Measurements from ENCODE around the gene UBE2D1. TPM values are rescaled to one million over a fixed set of nuclear protein-coding genes. Genes with fewer than 3 reads are reported as not detected.

Gene UBE2D1
- total and polyA plus RNA-seq, 9 of the 15 experiments (the other 6 are each of a cell fraction or from before 2014, with no cell fraction given): 4.1 to 24.4 (median 12.3) TPM

- no TSS peak for BruUV-seq (replicated peaks)
- H3K4me1 ChIP-seq (replicated peaks in 1 of 2; ENCODE audit: control insufficient read depth in 2 of 2, insufficient read depth in 2 of 2, low read length in 2 of 2): no peaks in the 10 kb centered on the region
- no peaks in the 10 kb centered on the region for H3K9me3 ChIP-seq (replicated peaks; ENCODE audit: control insufficient read depth, insufficient read depth, low read depth, low read length)
- no peak overlapping the region for H3K4me2 ChIP-seq (ENCODE audit: insufficient read depth, low read length)
- 42% methylated on average over 2 of the region's 2 CpGs for WGBS (ENCODE audit: insufficient coverage, low coverage, missing lambda C conversion rate)
- no peaks in the 10 kb centered on the region for H4K20me1 ChIP-seq (replicated peaks; ENCODE audit: control insufficient read depth, insufficient read depth, low read length)
- intact Hi-C loops (cut with micrococcal nuclease) (no loop called here), in situ Hi-C loops (cut with MboI) (no loop called here)
- H3K36me3 ChIP-seq (ENCODE audit: control insufficient read depth, insufficient read depth, low read length): peaks cover 3% of the 10 kb centered on the region; the same call in 1 of the 3 replicates
- H3K27ac ChIP-seq (ENCODE audit: extremely low read depth, low read depth, low read length): no peak overlapping the region
- DNase-seq (ENCODE audit: extremely low read depth in 1 of 4, low spot score in 3 of 4) (no peak), FAIRE-seq (no peak), ATAC-seq (no peak)
- CTCF ChIA-PET (ENCODE audit: low intra/inter-chr PET ratio): no interaction called here
- H3K79me2 ChIP-seq (ENCODE audit: control insufficient read depth, insufficient read depth, low read length): no peaks in the 10 kb centered on the region
- no peak overlapping the region for H3K9ac ChIP-seq (ENCODE audit: insufficient read depth in 1 of 2, low read depth in 2 of 2, low read length in 2 of 2)
- no peaks in the 10 kb centered on the region for H3K9me1 ChIP-seq (ENCODE audit: control insufficient read depth, insufficient read depth, low read length)
- H3K4me3 ChIP-seq: no peak overlapping the region
- TF ChIP-seq PHB (CRISPR knock-in tag; IDR thresholded peaks at IDR 0.05): no peak
- no peak for TF ChIP-seq BRF1 (IDR thresholded peaks at IDR 0.05; ENCODE audit: borderline replicate concordance, extremely low read depth, insufficient read length)
- no peak for TF ChIP-seq HOXB6 (CRISPR knock-in tag; IDR thresholded peaks at IDR 0.05; ENCODE audit: borderline replicate concordance)
- no peak for TF ChIP-seq DEAF1 (CRISPR knock-in tag; IDR thresholded peaks at IDR 0.05)
- TF ChIP-seq KLF1 (tag; IDR thresholded peaks at IDR 0.05): no peak
- TF ChIP-seq RERE (CRISPR knock-in tag; IDR thresholded peaks at IDR 0.05; ENCODE audit: borderline replicate concordance): no peak
- no peak for TF ChIP-seq POLR2H (tag; IDR thresholded peaks at IDR 0.05; ENCODE audit: low read depth)
- no peak for TF ChIP-seq ELF2 (CRISPR knock-in tag; IDR thresholded peaks at IDR 0.05)
- POLR2A ChIA-PET: no interaction called here
- H2AFZ ChIP-seq (ENCODE audit: low read depth, low read length): no peak overlapping the region
- H3K27me3 ChIP-seq (ENCODE audit: control insufficient read depth in 2 of 2, insufficient read depth in 2 of 2, low read length in 2 of 2): no peaks in the 10 kb centered on the region; a peak in 1 of 5 replicates
Observed at GRCh38 chr10:58404001-58404400, 69.2 kb downstream of the UBE2D1 start.

Measured in K562 (cell line).